Testis (tissue), 2 donors: Measurements from ENCODE around the gene CYP1A2.

Source experiments
- CTCF ChIP-seq, 3 experiments: fragments of 450-650 bp in 2 of 3; fragments of 200-600 bp in 1 of 3; sonication (generic) in 1 of 3; IDR thresholded peaks; one replicate each; pipeline ENCODE4 v1.5.1; 2016 to 2019; ENCODE audit warnings: antibody characterized with exemption in 3 of 3, mild to moderate bottlenecking in 2 of 3, moderate library complexity in 1 of 3
- POLR2A ChIP-seq: fragments of 450-650 bp; IDR thresholded peaks from one replicate; pipeline ENCODE4 v1.6.1; 2017; ENCODE audit warnings: antibody characterized with exemption, mild to moderate bottlenecking, moderate library complexity

GRCh38 chr15:74746389-74746788 is 2.3 kb upstream of the CYP1A2 start:
- no peak for TF ChIP-seq CTCF (IDR thresholded peaks at IDR 0.05)
- TF ChIP-seq POLR2A, result no peak
